Transverse colon (tissue), 3 donors: ENCODE measurements around the gene PBX2.

ENCODE experiments used
- EP300 ChIP-seq: sonication (generic); formaldehyde crosslinking; IDR thresholded peaks from one replicate; pipeline ENCODE4 v1.6.1; 2017; ENCODE audit warnings: antibody characterized with exemption, low read depth
- POLR2A ChIP-seq: fragments of 450-650 bp; IDR thresholded peaks from one replicate; pipeline ENCODE4 v1.6.1; 2016; ENCODE audit warnings: antibody characterized with exemption, mild to moderate bottlenecking, moderate library complexity
- TF ChIP-seq, protein P1 (sequence below), 5 experiments: fragments of 200-600 bp in 3 of 5; fragments of 450-650 bp in 2 of 5; sonication (generic) in 3 of 5; IDR thresholded peaks; 1 replicate in 2 of 5; 2 replicates in 3 of 5; pipeline ENCODE4 v1.5.1; 2016 to 2017; ENCODE audit warnings: antibody characterized with exemption in 5 of 5, inconsistent platforms in 3 of 5, mild to moderate bottlenecking in 2 of 5, moderate library complexity in 1 of 5

DNA sequence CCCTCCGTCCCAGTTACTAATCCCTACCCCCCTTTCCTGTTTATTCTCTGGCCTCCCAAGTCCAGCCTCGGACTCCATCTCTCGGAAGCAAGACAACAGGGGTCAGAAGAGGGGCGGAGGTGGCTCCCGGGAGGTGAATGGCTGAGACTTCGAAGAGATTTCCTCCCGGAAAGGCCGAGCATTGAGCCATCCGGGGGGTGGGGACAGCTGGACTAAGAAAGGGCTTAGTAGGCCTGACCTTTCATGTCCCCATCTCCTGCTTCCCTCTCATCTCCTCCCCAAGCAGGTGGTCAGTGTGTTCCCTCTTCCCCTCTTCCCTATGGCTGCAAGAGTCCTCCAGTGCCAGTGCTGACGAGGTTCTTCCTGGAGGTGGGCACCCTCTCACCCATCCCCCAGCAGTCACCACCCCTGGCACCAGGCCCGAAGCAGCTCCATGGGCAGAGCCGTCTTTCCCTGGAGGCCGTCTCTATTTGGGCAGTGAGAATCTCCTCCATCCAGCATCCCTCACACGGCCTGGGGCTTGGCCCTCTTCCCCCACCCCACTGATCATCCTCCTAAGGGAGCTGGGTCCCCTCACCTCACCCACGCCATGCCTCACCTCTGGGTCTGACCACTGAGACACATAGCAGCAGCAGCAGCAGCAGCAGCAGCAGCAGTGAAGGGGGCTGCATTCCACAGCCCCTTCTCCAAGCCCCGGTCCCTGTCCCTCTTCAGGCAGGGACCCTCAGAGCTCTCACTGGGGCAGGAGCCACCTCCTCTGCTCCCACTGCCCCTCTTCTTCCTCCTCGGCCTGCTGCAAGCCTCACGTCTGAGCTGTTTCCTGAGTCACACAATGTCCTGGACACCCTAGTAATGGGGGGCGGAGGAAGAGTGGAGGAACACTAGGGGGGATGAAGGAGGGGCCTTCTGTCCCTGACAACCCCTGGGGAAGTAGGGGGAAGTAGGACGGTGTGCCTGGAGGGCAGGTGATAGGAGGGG is 33.5 kb upstream of the PBX2 start, which contains the start of gene NOTCH4:
- TF ChIP-seq, protein P1, sequence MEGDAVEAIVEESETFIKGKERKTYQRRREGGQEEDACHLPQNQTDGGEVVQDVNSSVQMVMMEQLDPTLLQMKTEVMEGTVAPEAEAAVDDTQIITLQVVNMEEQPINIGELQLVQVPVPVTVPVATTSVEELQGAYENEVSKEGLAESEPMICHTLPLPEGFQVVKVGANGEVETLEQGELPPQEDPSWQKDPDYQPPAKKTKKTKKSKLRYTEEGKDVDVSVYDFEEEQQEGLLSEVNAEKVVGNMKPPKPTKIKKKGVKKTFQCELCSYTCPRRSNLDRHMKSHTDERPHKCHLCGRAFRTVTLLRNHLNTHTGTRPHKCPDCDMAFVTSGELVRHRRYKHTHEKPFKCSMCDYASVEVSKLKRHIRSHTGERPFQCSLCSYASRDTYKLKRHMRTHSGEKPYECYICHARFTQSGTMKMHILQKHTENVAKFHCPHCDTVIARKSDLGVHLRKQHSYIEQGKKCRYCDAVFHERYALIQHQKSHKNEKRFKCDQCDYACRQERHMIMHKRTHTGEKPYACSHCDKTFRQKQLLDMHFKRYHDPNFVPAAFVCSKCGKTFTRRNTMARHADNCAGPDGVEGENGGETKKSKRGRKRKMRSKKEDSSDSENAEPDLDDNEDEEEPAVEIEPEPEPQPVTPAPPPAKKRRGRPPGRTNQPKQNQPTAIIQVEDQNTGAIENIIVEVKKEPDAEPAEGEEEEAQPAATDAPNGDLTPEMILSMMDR (IDR thresholded peaks at IDR 0.05): no peak
- TF ChIP-seq POLR2A: no peak
- TF ChIP-seq EP300: no peak
